Measurements from ENCODE around the gene TBC1D19.
"Not testable (repeated sequence)": the region's sequence is repeated elsewhere in the genome, so short reads cannot be mapped to it uniquely, and the experiment has no call there.

Gene TBC1D19

GRCh38 chr4:26692014-26692726 is 108.3 kb downstream of the TBC1D19 start:
- Histone ChIP-seq H3K27me3 (replicated peaks in 2 of 5; ENCODE audit: control insufficient read depth in 4 of 5, insufficient read depth in 5 of 5, low read length in 4 of 5) (no peaks in the 10 kb centered on the region), H3K9me3 (ENCODE audit: control extremely low read depth in 1 of 5, control insufficient read depth in 4 of 5, insufficient read depth in 2 of 5, low read depth in 1 of 5, low read length in 4 of 5) (peaks cover 0 to 8% (median 0%) of the 10 kb centered on the region in 5 experiments), H3K4me1 (ENCODE audit: control extremely low read depth in 1 of 4, control insufficient read depth in 4 of 4, insufficient read depth in 4 of 4, low read length in 3 of 4) (no peaks in the 10 kb centered on the region), H3K4me3 (ENCODE audit: control insufficient read depth in 1 of 7, extremely low read depth in 1 of 7, insufficient read depth in 4 of 7, low read depth in 2 of 7, low read length in 6 of 7) (no peak overlapping the region), H3K27ac (ENCODE audit: insufficient read depth in 1 of 2, low read depth in 1 of 2, low read length in 2 of 2, poor library complexity in 1 of 2, severe bottlenecking in 2 of 2) (no peak overlapping the region), H3K36me3 (ENCODE audit: control insufficient read depth in 4 of 4, insufficient read depth in 4 of 4, low read length in 3 of 4) (peaks cover 0 to 8% (median 3%) of the 10 kb centered on the region in 4 experiments)
- POLR2A ChIA-PET, result no interaction called here
- no peak for DNase-seq
- CTCF ChIA-PET, result interaction anchor here (1.7 kb wide), 1 partner anchor 9 kb away, joined by 5 read pairs; no protein-coding TSS in a partner anchor
- WGBS (ENCODE audit: insufficient coverage), result 100% methylated on average over 3 of the region's 4 CpGs

DNA sequence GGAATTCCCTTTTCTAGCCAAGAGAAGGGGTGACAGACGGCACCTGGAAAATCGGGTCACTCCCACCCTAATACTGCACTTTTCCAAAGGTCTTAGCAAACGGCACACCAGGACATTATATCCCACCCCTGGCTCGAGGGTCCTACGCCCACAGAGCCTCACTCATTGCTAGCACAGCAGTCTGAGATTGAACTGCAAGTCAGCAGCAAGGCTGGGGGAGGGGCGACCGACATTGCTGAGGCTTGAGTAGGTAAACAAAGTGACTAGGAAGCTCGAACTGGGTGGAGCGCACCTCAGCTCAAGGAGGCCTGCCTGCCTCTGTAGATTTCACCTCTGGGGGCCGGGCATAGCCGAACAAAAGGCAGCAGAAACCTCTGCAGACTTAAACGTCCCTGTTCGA is 110.2 kb downstream of the TBC1D19 start:
- H3K4me3 ChIP-seq (ENCODE audit: control insufficient read depth in 1 of 7, extremely low read depth in 1 of 7, insufficient read depth in 4 of 7, low read depth in 2 of 7, low read length in 6 of 7); CTCF ChIA-PET; H3K9me3 ChIP-seq (ENCODE audit: control extremely low read depth in 1 of 5, control insufficient read depth in 4 of 5, insufficient read depth in 2 of 5, low read depth in 1 of 5, low read length in 4 of 5); DNase-seq; H3K4me1 ChIP-seq (ENCODE audit: control extremely low read depth in 1 of 4, control insufficient read depth in 4 of 4, insufficient read depth in 4 of 4, low read length in 3 of 4); H3K27me3 ChIP-seq (replicated peaks in 2 of 5; ENCODE audit: control insufficient read depth in 4 of 5, insufficient read depth in 5 of 5, low read length in 4 of 5); H3K27ac ChIP-seq (ENCODE audit: insufficient read depth in 1 of 2, low read depth in 1 of 2, low read length in 2 of 2, poor library complexity in 1 of 2, severe bottlenecking in 2 of 2); H3K36me3 ChIP-seq (ENCODE audit: control insufficient read depth in 4 of 4, insufficient read depth in 4 of 4, low read length in 3 of 4); POLR2A ChIA-PET: not testable (repeated sequence)
- WGBS (ENCODE audit: insufficient coverage), result 99% methylated on average over 13 of the region's 13 CpGs

DNA sequence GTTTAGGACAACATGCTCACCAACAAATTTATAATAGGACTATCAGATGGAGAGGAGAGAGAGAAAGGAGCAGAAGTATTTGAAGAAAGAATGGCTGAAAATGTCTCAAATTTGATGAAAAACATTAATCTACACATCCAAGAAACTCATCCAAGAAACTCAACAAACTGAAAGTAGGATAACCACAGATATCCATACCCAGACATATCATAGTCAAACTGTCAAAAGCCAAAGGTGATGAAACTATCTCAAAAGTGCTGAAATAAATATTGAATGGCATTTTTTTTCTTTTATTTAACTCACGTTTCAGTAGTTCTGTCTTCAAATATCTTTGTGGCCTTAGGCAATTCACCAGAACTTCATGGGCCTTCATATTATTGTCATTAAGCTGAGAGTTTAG is 116.2 kb downstream of the TBC1D19 start:
- no peak overlapping the region for H3K4me3 ChIP-seq (ENCODE audit: control insufficient read depth in 1 of 7, extremely low read depth in 1 of 7, insufficient read depth in 4 of 7, low read depth in 2 of 7, low read length in 6 of 7)
- no peak overlapping the region for H3K27ac ChIP-seq (ENCODE audit: insufficient read depth in 1 of 2, low read depth in 1 of 2, low read length in 2 of 2, poor library complexity in 1 of 2, severe bottlenecking in 2 of 2)
- no peaks in the 10 kb centered on the region for H3K27me3 ChIP-seq (replicated peaks in 2 of 5; ENCODE audit: control insufficient read depth in 4 of 5, insufficient read depth in 5 of 5, low read length in 4 of 5)
- WGBS (ENCODE audit: insufficient coverage), result no CpG with 5 or more reads among the region's 1 CpG
- H3K4me1 ChIP-seq (ENCODE audit: control extremely low read depth in 1 of 4, control insufficient read depth in 4 of 4, insufficient read depth in 4 of 4, low read length in 3 of 4), result no peaks in the 10 kb centered on the region
- ChIA-PET CTCF (no interaction called here), POLR2A (no interaction called here)
- H3K9me3 ChIP-seq (ENCODE audit: control extremely low read depth in 1 of 5, control insufficient read depth in 4 of 5, insufficient read depth in 2 of 5, low read depth in 1 of 5, low read length in 4 of 5), result no peaks in the 10 kb centered on the region
- DNase-seq, result no peak
- no peaks in the 10 kb centered on the region for H3K36me3 ChIP-seq (ENCODE audit: control insufficient read depth in 4 of 4, insufficient read depth in 4 of 4, low read length in 3 of 4)

- no CpG with 5 or more reads among the region's 2 CpGs for WGBS (ENCODE audit: insufficient coverage)
- CTCF ChIA-PET, result no interaction called here
- POLR2A ChIA-PET, result no interaction called here
- no peaks in the 10 kb centered on the region for H3K4me1 ChIP-seq (ENCODE audit: control extremely low read depth in 1 of 4, control insufficient read depth in 4 of 4, insufficient read depth in 4 of 4, low read length in 3 of 4)
- no peaks in the 10 kb centered on the region for H3K36me3 ChIP-seq (ENCODE audit: control insufficient read depth in 4 of 4, insufficient read depth in 4 of 4, low read length in 3 of 4)
- H3K4me3 ChIP-seq (ENCODE audit: control insufficient read depth in 1 of 7, extremely low read depth in 1 of 7, insufficient read depth in 4 of 7, low read depth in 2 of 7, low read length in 6 of 7), result no peak overlapping the region
- H3K27ac ChIP-seq (ENCODE audit: insufficient read depth in 1 of 2, low read depth in 1 of 2, low read length in 2 of 2, poor library complexity in 1 of 2, severe bottlenecking in 2 of 2), result no peak overlapping the region
- H3K9me3 ChIP-seq (ENCODE audit: control extremely low read depth in 1 of 5, control insufficient read depth in 4 of 5, insufficient read depth in 2 of 5, low read depth in 1 of 5, low read length in 4 of 5), result no peaks in the 10 kb centered on the region
- H3K27me3 ChIP-seq (replicated peaks in 2 of 5; ENCODE audit: control insufficient read depth in 4 of 5, insufficient read depth in 5 of 5, low read length in 4 of 5), result no peaks in the 10 kb centered on the region
- no peak for DNase-seq
These were observed 117.2 kb downstream of the TBC1D19 start for GRCh38 chr4:26701095-26701494.

- Histone ChIP-seq H3K4me3 (ENCODE audit: control insufficient read depth in 1 of 7, extremely low read depth in 1 of 7, insufficient read depth in 4 of 7, low read depth in 2 of 7, low read length in 6 of 7) (no peak overlapping the region), H3K36me3 (ENCODE audit: control insufficient read depth in 4 of 4, insufficient read depth in 4 of 4, low read length in 3 of 4) (no peaks in the 10 kb centered on the region), H3K4me1 (ENCODE audit: control extremely low read depth in 1 of 4, control insufficient read depth in 4 of 4, insufficient read depth in 4 of 4, low read length in 3 of 4) (no peaks in the 10 kb centered on the region), H3K27me3 (replicated peaks in 2 of 5; ENCODE audit: control insufficient read depth in 4 of 5, insufficient read depth in 5 of 5, low read length in 4 of 5) (no peaks in the 10 kb centered on the region), H3K27ac (ENCODE audit: insufficient read depth in 1 of 2, low read depth in 1 of 2, low read length in 2 of 2, poor library complexity in 1 of 2, severe bottlenecking in 2 of 2) (no peak overlapping the region), H3K9me3 (ENCODE audit: control extremely low read depth in 1 of 5, control insufficient read depth in 4 of 5, insufficient read depth in 2 of 5, low read depth in 1 of 5, low read length in 4 of 5) (no peaks in the 10 kb centered on the region)
- ChIA-PET POLR2A (no interaction called here), CTCF (no interaction called here)
- DNase-seq, result peak in 1 of 3 donors; percentile 15
These were observed 117.9 kb downstream of the TBC1D19 start for GRCh38 chr4:26701786-26702227.

- ChIA-PET CTCF (no interaction called here), POLR2A (no interaction called here)
- Histone ChIP-seq H3K4me3 (ENCODE audit: control insufficient read depth in 1 of 7, extremely low read depth in 1 of 7, insufficient read depth in 4 of 7, low read depth in 2 of 7, low read length in 6 of 7) (no peak overlapping the region), H3K4me1 (ENCODE audit: control extremely low read depth in 1 of 4, control insufficient read depth in 4 of 4, insufficient read depth in 4 of 4, low read length in 3 of 4) (no peaks in the 10 kb centered on the region), H3K9me3 (ENCODE audit: control extremely low read depth in 1 of 5, control insufficient read depth in 4 of 5, insufficient read depth in 2 of 5, low read depth in 1 of 5, low read length in 4 of 5) (peaks cover 0 to 3% (median 3%) of the 10 kb centered on the region in 5 experiments), H3K36me3 (ENCODE audit: control insufficient read depth in 4 of 4, insufficient read depth in 4 of 4, low read length in 3 of 4) (no peaks in the 10 kb centered on the region), H3K27me3 (replicated peaks in 2 of 5; ENCODE audit: control insufficient read depth in 4 of 5, insufficient read depth in 5 of 5, low read length in 4 of 5) (no peaks in the 10 kb centered on the region), H3K27ac (ENCODE audit: insufficient read depth in 1 of 2, low read depth in 1 of 2, low read length in 2 of 2, poor library complexity in 1 of 2, severe bottlenecking in 2 of 2) (no peak overlapping the region)
- WGBS (ENCODE audit: insufficient coverage), result no CpG with 5 or more reads among the region's 1 CpG
- no peak for DNase-seq
These were observed 123.5 kb downstream of the TBC1D19 start for GRCh38 chr4:26707342-26707741.

GRCh38 chr4:26709246-26709645 is 125.4 kb downstream of the TBC1D19 start:
- no peaks in the 10 kb centered on the region for H3K27me3 ChIP-seq (replicated peaks in 2 of 5; ENCODE audit: control insufficient read depth in 4 of 5, insufficient read depth in 5 of 5, low read length in 4 of 5)
- H3K36me3 ChIP-seq (ENCODE audit: control insufficient read depth in 4 of 4, insufficient read depth in 4 of 4, low read length in 3 of 4), result no peaks in the 10 kb centered on the region
- H3K4me1 ChIP-seq (ENCODE audit: control extremely low read depth in 1 of 4, control insufficient read depth in 4 of 4, insufficient read depth in 4 of 4, low read length in 3 of 4), result no peaks in the 10 kb centered on the region
- ChIA-PET POLR2A (no interaction called here), CTCF (no interaction called here)
- no peak overlapping the region for H3K27ac ChIP-seq (ENCODE audit: insufficient read depth in 1 of 2, low read depth in 1 of 2, low read length in 2 of 2, poor library complexity in 1 of 2, severe bottlenecking in 2 of 2)
- peaks cover 0 to 3% (median 3%) of the 10 kb centered on the region in 5 experiments for H3K9me3 ChIP-seq (ENCODE audit: control extremely low read depth in 1 of 5, control insufficient read depth in 4 of 5, insufficient read depth in 2 of 5, low read depth in 1 of 5, low read length in 4 of 5)
- no peak overlapping the region for H3K4me3 ChIP-seq (ENCODE audit: control insufficient read depth in 1 of 7, extremely low read depth in 1 of 7, insufficient read depth in 4 of 7, low read depth in 2 of 7, low read length in 6 of 7)
- DNase-seq, result no peak
- WGBS (ENCODE audit: insufficient coverage), result 100% methylated on average over 1 of the region's 2 CpGs
